HG03571 (cell line): ENCODE measurements around the gene SERTAD4.

Experiments
- ATAC-seq: cut with Tn5 transposase; IDR thresholded peaks from one replicate; pipeline ENCODE4 v1.9.1; 2021; ENCODE audit not compliant: unreplicated experiment

The SERTAD4 gene

GRCh38 chr1:210231846-210232510, 618 bp upstream of the SERTAD4 start:
- no peak for ATAC-seq

- no peak for ATAC-seq
Observed at GRCh38 chr1:210233216-210233494, 559 bp downstream of the SERTAD4 start.

- no peak for ATAC-seq
Observed at GRCh38 chr1:210233495-210234328, 1.1 kb downstream of the SERTAD4 start.

- ATAC-seq, result no peak
Observed at GRCh38 chr1:210234329-210234757, 1.7 kb downstream of the SERTAD4 start.

GRCh38 chr1:210235363-210236053, 2.9 kb downstream of the SERTAD4 start:
- ATAC-seq, result no peak

GRCh38 chr1:210236386-210236839, 3.8 kb downstream of the SERTAD4 start:
- ATAC-seq, result no peak

- no peak for ATAC-seq
Observed at GRCh38 chr1:210236840-210237409, 4.3 kb downstream of the SERTAD4 start.

GRCh38 chr1:210237479-210237878, 4.9 kb downstream of the SERTAD4 start:
- no peak for ATAC-seq

GRCh38 chr1:210237981-210238380, 5.4 kb downstream of the SERTAD4 start:
- no peak for ATAC-seq

- ATAC-seq, result no peak
Observed at GRCh38 chr1:210239349-210240111, 6.9 kb downstream of the SERTAD4 start.

- ATAC-seq, result no peak
Observed at GRCh38 chr1:210241121-210241520, 8.5 kb downstream of the SERTAD4 start.

GRCh38 chr1:210244746-210245367, 12.3 kb downstream of the SERTAD4 start:
- ATAC-seq, result no peak

GRCh38 chr1:210246447-210246846, 13.9 kb downstream of the SERTAD4 start:
- ATAC-seq, result no peak

- ATAC-seq, result no peak
Observed at GRCh38 chr1:210248341-210248740, 15.7 kb downstream of the SERTAD4 start.

GRCh38 chr1:210250665-210250997, 18.0 kb downstream of the SERTAD4 start:
- ATAC-seq, result no peak

- no peak for ATAC-seq
Observed at GRCh38 chr1:210250998-210251679, 18.5 kb downstream of the SERTAD4 start.

GRCh38 chr1:210251680-210252490, 19.3 kb downstream of the SERTAD4 start:
- ATAC-seq, result no peak

- ATAC-seq, result no peak
Observed at GRCh38 chr1:210252621-210253051, 20.0 kb downstream of the SERTAD4 start.

GRCh38 chr1:210254298-210254697, 21.7 kb downstream of the SERTAD4 start:
- no peak for ATAC-seq
